ENCODE results near the gene SEC24D. TPM values are rescaled to one million over a fixed set of nuclear protein-coding genes. Genes with fewer than 3 reads are reported as not detected.

SEC24D gene
- total RNA-seq, 1 donor from 2014 or later = 23.7 TPM

DNA sequence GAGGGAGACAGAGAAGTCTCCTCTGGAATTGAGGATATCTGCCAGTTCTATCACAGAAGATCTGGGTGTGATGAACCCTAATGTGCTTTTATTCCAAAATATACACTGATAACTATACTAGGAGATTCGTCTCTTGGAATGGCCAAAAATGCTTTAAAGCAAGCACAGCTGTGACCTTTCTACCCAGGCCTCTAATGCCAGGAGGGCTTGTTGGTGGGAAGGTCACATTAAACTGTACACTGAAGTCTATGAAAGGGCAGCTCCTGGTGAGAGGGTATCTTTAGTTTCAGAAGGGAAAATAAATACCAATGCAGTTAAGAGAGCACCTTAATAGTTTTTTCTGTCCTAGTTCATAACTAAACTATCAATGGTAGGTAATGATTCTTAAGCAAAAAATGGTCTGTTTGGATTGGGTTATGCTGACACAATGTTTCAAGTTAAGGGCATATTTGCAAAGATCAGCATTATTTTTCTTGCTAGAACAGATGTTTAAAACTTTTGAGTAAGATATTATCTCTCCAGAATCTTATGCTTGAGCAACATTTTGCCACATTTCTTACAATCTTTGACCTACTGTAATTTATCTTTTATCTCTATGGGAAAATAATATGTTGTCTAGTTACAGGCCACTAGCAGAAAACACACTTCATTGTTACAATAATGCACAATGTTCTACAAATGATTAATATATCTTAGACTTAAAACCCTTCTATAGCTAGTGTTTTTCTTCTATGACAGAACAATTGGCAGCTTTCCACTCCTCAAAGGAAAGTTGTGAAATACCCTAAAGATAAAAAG, 59.6 kb downstream of the SEC24D start:
- DNase-seq (ENCODE audit: low spot score) = no peak
- intact Hi-C loops (cut with DNase I) = no loop called here

DNA sequence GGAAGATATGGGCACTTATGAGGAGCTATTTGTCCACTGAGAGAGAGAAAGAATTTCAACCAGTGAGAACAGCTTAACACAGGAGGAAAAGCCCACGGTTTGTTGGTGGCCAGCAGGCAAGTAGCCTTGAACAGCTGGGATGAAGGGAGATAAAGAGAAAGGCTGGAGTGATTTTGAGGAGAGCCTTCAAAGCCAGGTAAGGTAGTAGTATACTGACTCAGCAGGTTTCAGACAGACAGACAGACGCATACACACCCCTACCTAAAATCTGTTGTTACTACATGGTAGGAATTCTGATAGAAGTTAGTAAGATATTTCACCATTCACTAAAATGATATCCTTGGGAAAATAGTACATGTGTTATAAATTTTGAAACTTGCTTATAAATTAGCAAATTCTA, 60.5 kb downstream of the SEC24D start:
- no peak for DNase-seq (ENCODE audit: low spot score)
- intact Hi-C loops (cut with DNase I) = no loop called here

DNA sequence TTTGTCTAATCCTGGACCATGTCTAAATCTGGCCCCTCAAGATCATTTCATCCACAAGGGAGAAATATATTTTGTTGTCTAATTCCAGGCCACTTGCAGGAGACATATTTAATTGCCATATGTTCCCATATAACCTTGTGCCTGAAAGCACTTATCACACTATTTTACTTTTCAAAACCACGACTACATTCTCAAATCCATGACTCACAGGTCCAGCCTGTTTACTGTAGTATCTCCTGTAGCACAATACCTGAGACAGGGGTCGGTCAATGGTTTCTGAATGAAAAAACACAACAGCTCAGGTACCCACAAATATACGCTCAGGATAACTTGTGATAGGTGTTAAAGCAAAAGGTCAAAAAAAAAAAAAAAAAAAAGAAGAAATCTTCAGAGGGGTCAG, 60.9 kb downstream of the SEC24D start:
- intact Hi-C loops (cut with DNase I) = loop anchor here (5.0 kb wide), 2 partner anchors 57 to 267 kb away; no protein-coding TSS in a partner anchor
- no peak for DNase-seq (ENCODE audit: low spot score)

DNA sequence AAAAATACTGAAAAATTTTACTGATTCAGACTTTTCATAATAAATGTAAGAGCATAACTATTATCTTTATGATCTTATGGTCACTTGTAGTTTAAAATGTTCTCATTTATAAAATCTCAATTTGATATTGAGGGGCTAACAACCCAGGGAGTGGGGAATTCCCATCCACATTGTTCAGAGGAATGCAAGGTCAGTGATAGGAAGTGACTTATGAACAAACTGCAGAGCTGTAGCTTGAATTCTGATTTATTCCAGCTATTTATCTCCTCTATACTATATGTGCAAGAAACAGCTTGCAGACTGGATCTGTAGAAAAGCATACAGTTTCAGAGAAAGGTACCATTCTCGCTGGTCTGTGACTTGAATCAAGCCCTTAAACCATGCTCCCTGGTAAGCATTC, 61.6 kb downstream of the SEC24D start:
- intact Hi-C loops (cut with DNase I) = loop anchor here (5.0 kb wide), 2 partner anchors 58 to 268 kb away; no protein-coding TSS in a partner anchor
- DNase-seq (ENCODE audit: low spot score) = no peak

DNA sequence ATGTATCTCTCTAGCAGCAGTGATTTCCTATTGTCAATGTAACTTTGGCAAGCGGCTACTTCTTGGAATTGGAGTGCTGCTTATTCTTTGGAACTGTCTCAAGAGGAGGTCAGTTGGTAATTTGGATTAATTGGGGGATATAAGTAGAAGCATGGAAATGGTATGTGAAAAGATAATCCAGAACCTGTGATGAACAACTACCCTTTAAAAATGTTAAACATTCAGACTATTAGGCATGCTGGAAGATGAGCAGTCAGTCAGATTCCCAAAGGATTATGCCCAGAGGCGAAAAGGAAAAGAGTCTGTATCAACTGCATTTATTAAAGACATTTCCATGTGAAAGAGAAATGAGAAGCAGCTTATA, 62.5 kb downstream of the SEC24D start:
- intact Hi-C loops (cut with DNase I) = loop anchor here (2.0 to 5.0 kb wide), 3 partner anchors 59 to 269 kb away; no protein-coding TSS in a partner anchor
- DNase-seq (ENCODE audit: low spot score) = no peak

DNA sequence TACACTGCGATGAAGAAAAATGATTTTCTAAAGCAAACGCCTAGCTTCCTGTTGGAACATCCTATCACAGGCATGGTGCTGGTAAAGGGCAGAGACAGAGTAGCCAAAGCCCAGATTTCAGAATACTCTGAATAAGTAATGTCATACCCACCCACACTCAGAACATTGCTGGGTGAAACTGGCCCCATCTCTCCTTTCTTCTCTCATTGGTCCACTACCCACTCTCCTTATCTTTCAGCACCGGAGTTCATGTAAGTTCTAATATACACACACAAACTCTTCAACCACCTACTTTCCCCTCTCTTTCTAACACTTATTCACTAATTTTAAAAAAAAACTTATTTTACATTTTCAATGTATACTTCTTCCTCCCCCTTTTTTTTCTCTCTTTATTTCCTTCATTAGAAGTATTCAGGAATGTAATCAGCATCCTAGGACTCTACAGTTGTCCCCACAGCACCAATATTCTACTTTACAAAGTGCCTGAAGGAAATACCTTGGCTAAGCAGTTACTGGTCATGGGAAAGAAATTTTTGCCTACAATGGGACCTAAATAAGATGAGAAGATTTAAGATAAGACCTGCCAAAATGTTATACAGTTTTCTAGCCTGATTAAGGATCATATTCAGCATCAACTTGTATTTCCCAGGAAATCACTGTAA, 63.0 kb downstream of the SEC24D start:
- no peak for DNase-seq (ENCODE audit: low spot score)
- intact Hi-C loops (cut with DNase I) = loop anchor here (1.0 to 5.0 kb wide), 4 partner anchors 59 to 269 kb away; no protein-coding TSS in a partner anchor

DNA sequence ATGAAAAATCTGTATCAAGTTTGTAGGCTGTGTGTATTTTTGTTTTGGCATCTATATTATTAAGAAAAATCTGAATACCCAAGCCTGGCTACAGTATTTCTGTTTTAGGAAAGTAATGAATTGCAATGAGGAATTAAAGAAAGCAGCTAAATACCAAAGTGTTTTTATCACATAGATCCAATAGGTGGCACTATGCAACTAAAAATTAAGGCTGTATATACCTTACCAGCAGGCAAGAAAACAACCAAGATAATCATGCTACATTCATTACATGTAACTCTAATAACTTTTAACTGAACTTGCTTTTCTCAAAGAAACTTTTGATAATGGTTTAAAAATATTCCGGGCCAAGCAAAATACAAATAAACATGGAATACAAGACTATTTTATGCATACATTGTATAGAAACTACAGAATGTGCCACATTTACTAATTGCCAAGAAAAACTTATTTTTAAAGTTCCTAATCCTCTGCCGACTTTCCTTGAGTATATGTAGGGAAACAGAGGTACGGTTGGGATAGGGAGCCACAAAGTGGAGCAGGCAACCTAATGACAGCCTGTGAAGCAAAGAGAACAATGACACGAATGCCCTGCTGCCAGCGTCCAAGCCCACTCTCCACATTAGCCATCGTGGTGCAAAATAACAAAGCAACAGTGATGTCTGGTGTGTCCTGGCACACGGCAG, 63.7 kb downstream of the SEC24D start:
- intact Hi-C loops (cut with DNase I) = loop anchor here (1.0 to 5.0 kb wide), 4 partner anchors 60 to 270 kb away; no protein-coding TSS in a partner anchor
- no peak for DNase-seq (ENCODE audit: low spot score)

DNA sequence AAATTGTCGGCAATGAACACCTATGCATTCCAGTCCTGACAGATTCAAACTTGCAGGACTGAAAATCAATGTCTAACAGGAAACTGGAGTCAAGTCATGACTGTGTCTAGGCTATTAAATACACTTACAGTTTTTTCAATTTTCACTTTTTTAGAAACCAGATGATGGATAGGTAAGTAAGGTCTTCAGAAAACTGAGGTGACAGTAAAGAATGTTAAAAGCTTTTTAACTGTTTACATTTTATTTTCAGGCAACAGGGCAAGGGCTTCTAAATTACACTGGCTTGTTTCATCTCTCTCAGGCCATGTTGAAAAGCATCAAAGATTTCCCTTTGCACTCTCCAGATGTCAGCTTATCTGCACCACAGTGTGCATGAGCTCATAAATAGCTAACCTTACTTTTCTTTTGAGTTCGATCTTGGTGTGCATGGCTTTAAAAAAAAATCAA, 65.2 kb downstream of the SEC24D start:
- intact Hi-C loops (cut with DNase I) = loop anchor here (2.0 to 5.0 kb wide), 3 partner anchors 28 to 272 kb away; no protein-coding TSS in a partner anchor
- DNase-seq (ENCODE audit: low spot score) = no peak

DNA sequence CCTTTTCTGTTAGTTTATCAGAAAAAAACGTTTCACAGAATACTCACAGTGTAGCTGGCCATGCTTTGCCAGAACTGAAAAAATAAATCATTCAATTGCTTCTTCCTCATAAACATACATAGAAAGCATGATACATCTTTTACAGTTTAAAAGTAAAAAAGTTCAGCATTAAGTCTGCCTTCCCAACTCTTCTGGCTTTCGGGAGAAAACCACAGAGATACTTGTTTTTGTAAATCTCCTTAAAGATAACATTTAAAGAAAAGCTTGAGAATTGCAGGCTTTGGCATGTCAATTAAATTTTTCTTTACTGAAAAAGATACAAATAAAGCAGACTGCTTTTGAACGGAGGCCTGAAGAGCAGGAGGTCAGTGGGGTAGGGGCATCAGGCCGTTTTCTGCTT, 66.8 kb downstream of the SEC24D start:
- no peak for DNase-seq (ENCODE audit: low spot score)
- intact Hi-C loops (cut with DNase I) = no loop called here

DNA sequence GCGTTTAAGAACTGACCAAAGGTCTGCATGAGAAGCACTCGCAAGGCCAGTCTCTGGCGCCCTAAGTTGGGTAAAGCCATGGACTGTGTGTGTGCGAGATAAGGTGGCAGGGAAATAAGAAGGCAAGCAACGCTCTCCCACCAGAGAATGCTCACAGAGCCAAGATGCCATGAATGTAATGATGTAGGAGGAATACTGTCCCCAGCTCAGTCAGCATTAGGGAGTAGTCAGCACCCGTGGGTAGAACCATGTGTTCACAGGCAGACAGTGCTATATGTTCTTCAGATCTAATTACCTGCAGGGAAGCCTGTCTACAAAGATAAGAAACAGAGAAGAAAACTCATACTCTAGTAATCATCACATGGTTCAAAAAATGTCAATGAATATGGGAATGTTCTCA, 68.8 kb downstream of the SEC24D start:
- intact Hi-C loops (cut with DNase I) = no loop called here
- no peak for DNase-seq (ENCODE audit: low spot score)

DNA sequence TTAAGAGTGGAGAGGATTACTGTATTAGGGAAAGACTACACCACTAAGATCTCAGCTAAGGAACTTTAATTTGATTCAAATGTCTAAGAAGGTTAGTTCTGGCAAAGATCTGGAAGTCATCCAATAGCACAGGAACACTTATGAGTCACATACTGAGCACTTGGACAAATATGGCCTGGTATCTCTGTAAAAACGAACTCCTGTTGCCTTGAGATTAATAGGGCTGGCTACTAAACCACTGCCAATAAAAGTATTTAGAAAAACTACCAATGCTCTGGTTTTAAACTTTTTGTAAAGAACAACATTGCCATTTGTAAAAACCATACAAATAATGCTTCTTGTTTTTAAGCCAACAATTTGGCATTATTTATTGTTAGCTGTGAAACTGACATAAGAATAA, 70.5 kb downstream of the SEC24D start:
- intact Hi-C loops (cut with DNase I) = no loop called here
- no peak for DNase-seq (ENCODE audit: low spot score)

DNA sequence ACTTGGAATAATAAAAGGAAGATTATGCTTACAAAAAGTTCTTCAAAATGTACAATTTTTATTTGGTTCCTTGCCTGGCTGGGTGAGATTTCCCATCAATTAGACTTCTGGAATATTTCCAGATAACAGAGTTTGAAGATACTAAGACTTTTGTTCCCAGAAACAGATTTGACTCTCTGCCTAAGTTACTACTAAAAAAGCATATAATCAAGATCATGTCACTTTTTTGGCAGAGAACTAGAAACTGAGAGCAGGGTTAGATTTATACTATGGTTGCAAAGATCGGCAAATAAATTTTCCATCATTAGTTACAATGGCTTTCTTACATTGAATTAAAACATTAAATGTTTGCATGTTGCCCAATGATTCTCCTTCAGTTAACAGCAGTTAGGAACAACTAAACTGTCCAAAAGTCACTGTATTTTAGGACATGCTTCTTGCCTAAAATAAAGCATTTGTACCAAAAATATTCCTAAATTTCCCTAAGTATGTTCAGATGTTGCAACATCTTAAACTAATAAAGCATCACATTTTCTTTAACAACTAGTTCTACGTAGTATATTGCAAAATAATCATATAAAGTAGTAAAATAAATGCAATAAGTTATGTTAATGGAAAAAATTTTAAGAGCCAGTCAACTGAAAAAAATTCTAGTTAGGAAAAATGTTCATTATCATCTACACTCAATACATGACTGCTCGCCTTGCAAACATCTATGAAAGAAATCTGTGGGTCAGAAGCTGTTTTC, 73.0 kb downstream of the SEC24D start:
- intact Hi-C loops (cut with DNase I) = no loop called here
- no peak for DNase-seq (ENCODE audit: low spot score)

DNA sequence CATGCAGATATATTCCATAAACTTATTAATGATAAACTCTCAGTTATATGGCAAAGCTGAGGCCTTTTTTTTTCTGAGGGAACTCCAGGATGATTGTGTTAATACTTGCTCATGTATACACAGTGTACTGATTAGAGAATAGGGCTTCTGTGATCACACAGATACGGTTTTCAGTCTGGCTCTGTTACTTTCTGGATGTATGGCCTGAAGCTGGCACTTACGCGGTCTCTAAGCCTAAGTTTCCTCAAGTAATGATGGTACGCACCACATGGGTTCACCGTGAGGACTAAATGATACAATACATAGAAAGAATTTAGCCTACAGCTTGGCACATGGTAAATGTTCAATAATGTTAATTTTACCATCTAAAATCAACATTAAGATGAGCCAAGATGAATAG, 73.8 kb downstream of the SEC24D start:
- no peak for DNase-seq (ENCODE audit: low spot score)
- intact Hi-C loops (cut with DNase I) = no loop called here

DNA sequence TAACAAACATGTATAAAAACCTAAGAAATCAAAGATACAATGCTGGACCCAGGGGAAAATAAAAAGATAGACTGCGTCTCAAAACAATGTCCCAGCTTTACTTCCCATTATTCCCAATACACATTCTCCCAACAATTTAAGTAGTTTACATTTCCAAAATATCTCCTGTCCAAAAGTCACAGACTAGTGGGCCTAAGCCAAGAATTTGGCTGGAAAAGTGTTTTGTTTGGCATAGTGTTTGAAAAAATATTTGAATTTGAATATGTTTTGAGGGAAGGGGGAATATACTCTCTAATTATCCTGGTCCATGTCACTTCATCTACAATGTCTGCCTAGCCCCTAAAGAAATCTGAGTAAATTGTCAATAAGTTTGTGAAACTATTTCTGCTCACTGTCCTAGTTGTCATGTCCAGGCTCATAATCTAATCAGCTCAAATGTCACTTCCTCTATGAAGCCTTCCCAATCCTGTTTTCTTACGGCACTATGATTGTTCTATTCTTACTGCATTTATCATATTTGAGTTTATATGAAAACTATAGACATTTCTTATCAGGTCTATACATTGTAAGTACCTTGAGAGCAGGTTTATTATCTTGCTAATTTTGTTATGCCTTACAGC, 74.4 kb downstream of the SEC24D start:
- no peak for DNase-seq (ENCODE audit: low spot score)
- intact Hi-C loops (cut with DNase I) = no loop called here

DNA sequence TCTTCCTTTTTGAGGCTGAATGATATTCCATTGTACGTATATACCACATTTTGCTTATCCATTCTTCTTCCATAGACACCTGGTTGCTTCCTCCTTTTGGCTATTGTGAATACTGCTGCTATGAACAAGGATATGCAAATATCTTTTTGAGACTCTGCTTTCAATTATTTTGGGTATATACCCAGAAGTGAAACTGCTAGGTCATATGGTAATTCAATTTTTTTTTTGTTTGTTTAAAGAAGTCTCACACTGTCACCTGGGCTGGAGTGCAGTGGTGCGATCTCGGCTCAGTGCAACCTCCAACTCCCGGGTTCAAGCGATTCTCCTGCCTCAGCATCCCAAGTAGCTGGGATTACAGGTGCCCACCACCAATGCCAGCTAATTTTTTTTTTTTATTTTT, 75.4 kb downstream of the SEC24D start:
- no peak for DNase-seq (ENCODE audit: low spot score)
- intact Hi-C loops (cut with DNase I) = no loop called here

DNA sequence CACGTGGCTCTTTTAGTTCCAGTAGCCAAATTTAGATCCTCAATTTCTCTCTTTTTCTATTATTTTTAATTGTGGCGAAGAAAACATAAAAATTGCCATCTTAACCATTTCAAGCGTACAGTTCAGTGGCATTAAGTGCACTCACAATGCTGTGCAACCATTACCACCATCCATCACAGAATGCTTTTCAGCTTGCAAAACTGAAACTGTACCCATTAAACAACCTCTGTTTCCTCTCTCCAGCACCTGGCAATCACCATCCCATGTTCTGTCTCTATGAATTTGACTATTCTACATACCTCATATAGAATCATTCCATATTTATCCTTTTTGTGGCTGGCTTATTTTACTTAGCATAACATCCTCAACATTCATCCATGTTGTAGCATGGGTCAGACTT, 75.8 kb downstream of the SEC24D start:
- no peak for DNase-seq (ENCODE audit: low spot score)
- intact Hi-C loops (cut with DNase I) = no loop called here

DNA sequence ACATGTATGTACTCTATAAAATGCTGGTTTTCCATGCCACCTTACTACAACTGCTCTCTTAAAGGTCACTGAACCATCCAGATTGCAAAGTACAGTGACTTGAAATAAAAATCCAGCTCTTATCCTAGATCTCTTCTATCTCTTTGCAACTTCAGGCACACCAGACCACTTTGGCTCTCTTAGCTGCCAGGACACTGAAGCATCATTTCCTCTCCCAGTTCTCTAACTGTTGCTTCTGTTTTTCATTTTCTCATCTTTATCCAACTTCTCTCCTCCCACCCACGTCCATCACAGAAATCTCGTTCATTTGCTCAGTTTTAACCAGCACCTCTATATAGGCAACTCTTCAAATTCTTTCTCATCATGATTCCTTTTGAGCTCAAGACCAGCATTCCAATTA, 76.4 kb downstream of the SEC24D start:
- intact Hi-C loops (cut with DNase I) = loop anchor here (5.0 kb wide), 1 partner anchor 133 kb away; no protein-coding TSS in a partner anchor
- no peak for DNase-seq (ENCODE audit: low spot score)

DNA sequence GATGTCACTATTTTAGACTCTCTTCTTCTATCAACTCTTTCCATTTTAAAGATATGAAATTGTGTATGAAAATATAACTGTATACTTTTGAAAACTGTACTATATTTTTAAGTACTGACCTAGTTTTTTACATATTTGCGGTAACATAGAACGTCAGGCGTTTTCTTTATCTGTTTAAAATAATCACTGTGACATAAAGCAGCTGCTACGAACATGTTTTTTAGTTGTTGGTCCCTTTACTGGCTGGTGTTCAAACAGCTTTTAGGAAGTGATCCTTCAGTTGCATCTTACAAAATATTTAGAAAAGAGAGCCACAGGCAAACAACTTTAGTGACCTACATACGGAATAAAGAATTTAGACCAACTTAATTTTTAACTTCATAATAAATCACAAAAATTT, 77.6 kb downstream of the SEC24D start:
- intact Hi-C loops (cut with DNase I) = loop anchor here (5.0 kb wide), 1 partner anchor 134 kb away; no protein-coding TSS in a partner anchor
- no peak for DNase-seq (ENCODE audit: low spot score)

DNA sequence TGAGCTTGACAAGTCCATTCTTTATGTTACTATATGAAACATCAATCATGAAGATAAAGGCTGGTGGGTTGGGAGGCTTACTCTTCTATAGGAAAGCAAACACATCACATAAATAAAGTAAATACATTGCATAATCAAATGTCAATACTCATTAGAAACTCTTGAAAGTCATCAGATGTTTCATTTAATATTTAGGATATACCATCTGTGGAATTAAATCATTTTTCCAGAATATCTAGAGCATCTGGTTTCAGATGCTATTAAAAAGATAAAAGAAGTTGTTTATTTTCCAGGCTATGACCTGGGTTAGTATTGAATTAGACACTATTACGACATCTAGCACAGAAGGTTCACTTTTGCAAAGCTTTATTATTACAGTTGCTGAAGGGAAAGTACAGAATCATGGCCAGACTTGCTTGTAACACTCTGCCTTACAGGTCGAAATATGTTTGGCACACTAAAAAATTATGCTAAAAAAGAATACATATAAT, 78.1 kb downstream of the SEC24D start:
- intact Hi-C loops (cut with DNase I) = loop anchor here (5.0 kb wide), 1 partner anchor 134 kb away; no protein-coding TSS in a partner anchor
- DNase-seq (ENCODE audit: low spot score) = no peak

Measured in cardiac septum (tissue), 1 donor.